HepG2 (cell line): Measurements from ENCODE around the gene TESK1. TPM values are rescaled to one million over a fixed set of nuclear protein-coding genes. Genes with fewer than 3 reads are reported as not detected.
A peak's percentile ranks its signal among the peaks of the same experiment; 100 is the strongest.

ENCODE experiments used
- AGO2 ChIP-seq: fragments of 200-400 bp; formaldehyde crosslinking; optimal IDR thresholded peaks from 2 replicates; pipeline ENCODE3; 2017; ENCODE audit warnings: mild to moderate bottlenecking, low read depth, low read length, moderate library complexity
- ATF6 ChIP-seq: sonication (generic); formaldehyde crosslinking; conservative IDR thresholded peaks from 2 replicates; pipeline ENCODE4 v1.4.0; 2020; ENCODE audit warnings: missing genetic modification reagents
- CTCF ChIP-seq: sonication (generic); formaldehyde crosslinking; IDR thresholded peaks from 2 replicates; pipeline ENCODE4 v1.5.0; 2020; ENCODE audit warnings: mild to moderate bottlenecking, missing genetic modification reagents, moderate library complexity
- GLI4 ChIP-seq: sonication (generic); formaldehyde crosslinking; IDR thresholded peaks from 2 replicates; pipeline ENCODE4 v1.5.1; 2020; ENCODE audit warnings: missing genetic modification reagents, mild to moderate bottlenecking, moderate library complexity, borderline replicate concordance
- HMGXB4 ChIP-seq, 2 experiments: sonication (generic) in 1 of 2; formaldehyde crosslinking in 1 of 2; IDR thresholded peaks; 2 replicates each; pipeline versions ENCODE4 v1.4.0 to v1.6.1; 2018 to 2020; ENCODE audit warnings: missing genetic modification reagents in 2 of 2, borderline replicate concordance in 1 of 2, low read depth in 1 of 2, mild to moderate bottlenecking in 1 of 2, missing biosample characterization in 1 of 2
- HNRNPH1 ChIP-seq: fragments of 200-400 bp; formaldehyde crosslinking; optimal IDR thresholded peaks from 2 replicates; pipeline ENCODE3; 2017; ENCODE audit warnings: mild to moderate bottlenecking, low read depth, low read length
- HNRNPL ChIP-seq: fragments of 200-400 bp; formaldehyde crosslinking; IDR thresholded peaks from 2 replicates; pipeline ENCODE4 v1.6.1; 2017; ENCODE audit warnings: mild to moderate bottlenecking, low read depth, low read length
- MTA3 ChIP-seq: sonication (generic); formaldehyde crosslinking; IDR thresholded peaks from 2 replicates; pipeline ENCODE4 v1.4.0; 2020; ENCODE audit warnings: missing genetic modification reagents
- PHF21A ChIP-seq: sonication (generic); formaldehyde crosslinking; IDR thresholded peaks from 2 replicates; pipeline ENCODE4 v1.5.0; 2020; ENCODE audit warnings: mild to moderate bottlenecking, missing genetic modification reagents
- SAP130 ChIP-seq: IDR thresholded peaks from 2 replicates; pipeline ENCODE4 v1.6.1; 2016; ENCODE audit warnings: low read depth
- SOX5 ChIP-seq: IDR thresholded peaks from 2 replicates; pipeline ENCODE4 v1.6.1; 2016; ENCODE audit warnings: borderline replicate concordance
- TOPORS ChIP-seq: sonication (generic); formaldehyde crosslinking; IDR thresholded peaks from 2 replicates; pipeline ENCODE4 v1.8.0; 2023; ENCODE audit warnings: mild to moderate bottlenecking, missing genetic modification reagents
- ZC3H4 ChIP-seq: sonication (generic); formaldehyde crosslinking; IDR thresholded peaks from 2 replicates; pipeline ENCODE4 v1.4.0; 2020; ENCODE audit warnings: missing genetic modification reagents, borderline replicate concordance
- ZEB1 ChIP-seq: IDR thresholded peaks from 2 replicates; pipeline ENCODE4 v1.6.1; 2012; ENCODE audit warnings: mild to moderate bottlenecking, low read depth, inconsistent platforms; ENCODE audit not compliant: insufficient replicate concordance
- ZGPAT ChIP-seq: IDR thresholded peaks from 2 replicates; pipeline ENCODE4 v1.6.1; 2016; ENCODE audit warnings: mild to moderate bottlenecking
- ZNF652 ChIP-seq: IDR thresholded peaks from 2 replicates; pipeline ENCODE4 v1.6.1; 2016; ENCODE audit warnings: low read depth, borderline replicate concordance
- polyA plus RNA-seq, 8 experiments: library from polyadenylated mRNA; depleted of rRNA in 3 of 8; stranded (reverse) in 7 of 8; unstranded in 1 of 8; fragments of >200 nt; fragmentation: Illumina TruSeq in 4 of 8; extraction: Trizol in 4 of 8; gene quantifications; 2 replicates each; pipeline versions ENCODE4 v1.2.1 to v1.2.3, GENCODE V29; 2011 to 2016; ENCODE audit warnings: low read depth in 4 of 8, missing spikeins in 1 of 8, mixed read lengths in 1 of 8; ENCODE audit not compliant: insufficient read depth in 1 of 8
- total RNA-seq, 5 experiments: library from RNA; depleted of rRNA; stranded (reverse); fragments of >200 nt; fragmentation: Illumina TruSeq; extraction: Trizol; gene quantifications; 2 replicates each; pipeline ENCODE4 v1.2.3, GENCODE V29; 2016; ENCODE audit warnings: low read depth in 1 of 5
- TF ChIP-seq, protein P1 (sequence below): sonication (generic); formaldehyde crosslinking; IDR thresholded peaks from 2 replicates; pipeline ENCODE4 v1.5.1; 2020; ENCODE audit warnings: mild to moderate bottlenecking, missing genetic modification reagents, moderate library complexity

TESK1 gene
- total and polyA plus RNA-seq, 2 of the 13 experiments (the other 11 are each of a cell fraction or from before 2014, with no cell fraction given): 7.3 to 13.6 TPM

DNA sequence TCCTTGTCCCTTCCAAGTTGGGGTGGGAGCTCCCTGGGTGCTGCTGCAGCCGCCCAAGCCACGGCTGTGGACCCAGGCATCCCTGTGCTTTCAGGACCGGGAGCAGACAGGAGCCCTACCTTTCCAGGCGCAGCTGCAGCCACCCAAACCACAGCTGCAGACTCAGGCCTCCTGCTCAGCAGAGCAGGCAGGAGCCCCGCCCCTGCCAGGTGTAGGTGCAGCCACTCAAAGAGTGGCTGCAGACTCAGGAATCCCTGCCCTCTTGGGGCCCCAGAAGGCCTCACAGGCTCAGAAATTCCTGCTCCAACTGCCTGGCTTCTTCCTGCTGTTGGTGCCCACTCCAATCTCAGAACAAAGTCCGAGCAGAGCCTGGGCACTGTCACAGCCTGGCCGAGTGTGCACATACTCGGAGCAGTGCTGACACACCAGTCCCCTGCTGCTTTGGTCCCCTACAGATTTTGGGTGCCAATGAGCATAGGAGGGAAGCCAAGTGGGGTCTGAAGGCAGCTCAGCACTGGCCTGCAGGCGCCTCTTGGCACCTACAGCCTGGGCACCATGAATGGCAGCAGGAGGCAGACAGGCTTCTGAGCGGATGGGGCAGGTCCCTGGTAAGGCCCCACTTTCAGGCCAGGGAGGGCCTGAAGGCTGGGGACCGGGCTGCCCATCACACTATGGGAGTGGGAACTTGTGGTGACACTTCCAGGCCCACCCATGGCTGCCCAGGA, 6.0 kb upstream of the TESK1 start (continued):
- TF ChIP-seq CTCF (CRISPR knock-in tag) (peak; percentile 19; the same call in 1 of the 2 replicates), PHF21A (0 out of 2 replicates have a peak, but pooled peaks have one; percentile 18), SOX5 (CRISPR knock-in tag) (no peak), ZEB1 (peak; percentile 77), MTA3 (CRISPR knock-in tag) (no peak), HNRNPL (peak; percentile 84), TOPORS (CRISPR knock-in tag) (0 out of 2 replicates have a peak, but pooled peaks have one; percentile 12), HNRNPH1 (no peak), ZNF652 (CRISPR knock-in tag) (no peak), HMGXB4 (CRISPR knock-in tag; IDR thresholded peaks at IDR 0.05; ENCODE audit: borderline replicate concordance in 1 of 2, low read depth in 1 of 2) (0 out of 4 replicates have a peak, but pooled peaks of 1 of the 2 experiments have one; percentile 17), ATF6 (CRISPR knock-in tag) (no peak), AGO2 (no peak), GLI4 (CRISPR knock-in tag) (no peak), ZGPAT (CRISPR knock-in tag) (no peak), SAP130 (peak; percentile 32), ZC3H4 (CRISPR knock-in tag) (no peak)
- TF ChIP-seq, protein P1, sequence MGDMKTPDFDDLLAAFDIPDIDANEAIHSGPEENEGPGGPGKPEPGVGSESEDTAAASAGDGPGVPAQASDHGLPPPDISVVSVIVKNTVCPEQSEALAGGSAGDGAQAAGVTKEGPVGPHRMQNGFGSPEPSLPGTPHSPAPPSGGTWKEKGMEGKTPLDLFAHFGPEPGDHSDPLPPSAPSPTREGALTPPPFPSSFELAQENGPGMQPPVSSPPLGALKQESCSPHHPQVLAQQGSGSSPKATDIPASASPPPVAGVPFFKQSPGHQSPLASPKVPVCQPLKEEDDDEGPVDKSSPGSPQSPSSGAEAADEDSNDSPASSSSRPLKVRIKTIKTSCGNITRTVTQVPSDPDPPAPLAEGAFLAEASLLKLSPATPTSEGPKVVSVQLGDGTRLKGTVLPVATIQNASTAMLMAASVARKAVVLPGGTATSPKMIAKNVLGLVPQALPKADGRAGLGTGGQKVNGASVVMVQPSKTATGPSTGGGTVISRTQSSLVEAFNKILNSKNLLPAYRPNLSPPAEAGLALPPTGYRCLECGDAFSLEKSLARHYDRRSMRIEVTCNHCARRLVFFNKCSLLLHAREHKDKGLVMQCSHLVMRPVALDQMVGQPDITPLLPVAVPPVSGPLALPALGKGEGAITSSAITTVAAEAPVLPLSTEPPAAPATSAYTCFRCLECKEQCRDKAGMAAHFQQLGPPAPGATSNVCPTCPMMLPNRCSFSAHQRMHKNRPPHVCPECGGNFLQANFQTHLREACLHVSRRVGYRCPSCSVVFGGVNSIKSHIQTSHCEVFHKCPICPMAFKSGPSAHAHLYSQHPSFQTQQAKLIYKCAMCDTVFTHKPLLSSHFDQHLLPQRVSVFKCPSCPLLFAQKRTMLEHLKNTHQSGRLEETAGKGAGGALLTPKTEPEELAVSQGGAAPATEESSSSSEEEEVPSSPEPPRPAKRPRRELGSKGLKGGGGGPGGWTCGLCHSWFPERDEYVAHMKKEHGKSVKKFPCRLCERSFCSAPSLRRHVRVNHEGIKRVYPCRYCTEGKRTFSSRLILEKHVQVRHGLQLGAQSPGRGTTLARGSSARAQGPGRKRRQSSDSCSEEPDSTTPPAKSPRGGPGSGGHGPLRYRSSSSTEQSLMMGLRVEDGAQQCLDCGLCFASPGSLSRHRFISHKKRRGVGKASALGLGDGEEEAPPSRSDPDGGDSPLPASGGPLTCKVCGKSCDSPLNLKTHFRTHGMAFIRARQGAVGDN (CRISPR knock-in tag): peak; percentile 61
